ENCODE results near the gene OR2T5. TPM values are rescaled to one million over a fixed set of nuclear protein-coding genes. Genes with fewer than 3 reads are reported as not detected.
"Not testable (repeated sequence)": the region's sequence is repeated elsewhere in the genome, so short reads cannot be mapped to it uniquely, and the experiment has no call there.

The OR2T5 gene
- total RNA-seq (2012; rRNA removed) (not detected in 2 replicates), polyA plus RNA-seq (2012; rRNA removed) (not detected in 2 replicates), Bru-seq, nascent RNA (not detected), BruChase-seq, experiment 1, labeled RNA remaining after a 6-hour chase (not detected), BruChase-seq, experiment 2, labeled RNA remaining after a 2-hour chase (not detected)
- not detected in 2 replicates for polyA plus RNA-seq (2012; cell fraction: cytosol; rRNA removed)
- not detected in 2 replicates for polyA plus RNA-seq (2012; cell fraction: nucleus; rRNA removed; ENCODE audit: low replicate concordance)
- long read RNA-seq: 0 reads

- H2AK5ac ChIP-seq (ENCODE audit: low read depth, low read length); H3K4me1 ChIP-seq (ENCODE audit: control insufficient read depth, insufficient read depth, low read length); H4K91ac ChIP-seq (ENCODE audit: insufficient read depth, low read depth, low read length); H3K56ac ChIP-seq (ENCODE audit: extremely low read depth, insufficient read depth, low read length); ATAC-seq (ENCODE audit: low read depth); H2BK120ac ChIP-seq (ENCODE audit: low read depth, low read length); H4K5ac ChIP-seq (ENCODE audit: low read depth, low read length); H2BK15ac ChIP-seq (ENCODE audit: low read depth, low read length); H2AFZ ChIP-seq (replicated peaks; ENCODE audit: low read length, poor library complexity); DNase-seq; H3K18ac ChIP-seq (ENCODE audit: low read depth, low read length); H3K23ac ChIP-seq (ENCODE audit: low read depth, low read length); intact Hi-C loops (cut with micrococcal nuclease); H3K9ac ChIP-seq (ENCODE audit: low read depth, low read length); H3K4me2 ChIP-seq (ENCODE audit: low read depth, low read length); H3K4ac ChIP-seq (ENCODE audit: low read depth, low read length); H3K14ac ChIP-seq (replicated peaks; ENCODE audit: low read depth, low read length); H3K36me3 ChIP-seq (ENCODE audit: control insufficient read depth, insufficient read depth, low read length); H4K8ac ChIP-seq (ENCODE audit: low read depth in 2 of 2, low read length in 2 of 2); H2BK20ac ChIP-seq (ENCODE audit: low read depth, low read length); H3K9me3 ChIP-seq (ENCODE audit: control insufficient read depth, insufficient read depth, low read length); H3K79me1 ChIP-seq (ENCODE audit: low read depth in 1 of 2, low read length in 2 of 2); H2BK5ac ChIP-seq (ENCODE audit: low read depth, low read length, poor library complexity, severe bottlenecking); H3K9me1 ChIP-seq (ENCODE audit: insufficient read depth, low read length); POLR2A ChIA-PET (ENCODE audit: unreplicated experiment); H3K4me3 ChIP-seq (ENCODE audit: insufficient read depth, low read depth, low read length); H4K20me1 ChIP-seq (ENCODE audit: insufficient read depth, low read length); H2AK9ac ChIP-seq (replicated peaks; ENCODE audit: low read depth, low read length, poor library complexity); BruUV-seq (replicated peaks); H3K27ac ChIP-seq (ENCODE audit: insufficient read depth, low read length); H3K27me3 ChIP-seq (ENCODE audit: control insufficient read depth, insufficient read depth, low read length); in situ Hi-C loops (cut with MboI; ENCODE audit: low sequenced_read_pairs); CTCF ChIA-PET; dilution Hi-C loops (cut with HindIII; ENCODE audit: low sequenced_read_pairs, unreplicated experiment): not testable (repeated sequence)
- WGBS, 2 experiments (ENCODE audit: extremely low coverage in 2 of 2, insufficient read length in 1 of 2): no CpG with 5 or more reads among the region's 6 CpGs
Observed at GRCh38 chr1:248488289-248488688, at the start of gene OR2T5. TSS of gene OR2T5 (plus strand) at chr1:248488589. CDS start at chr1:248488589, 0 bp downstream.

DNA sequence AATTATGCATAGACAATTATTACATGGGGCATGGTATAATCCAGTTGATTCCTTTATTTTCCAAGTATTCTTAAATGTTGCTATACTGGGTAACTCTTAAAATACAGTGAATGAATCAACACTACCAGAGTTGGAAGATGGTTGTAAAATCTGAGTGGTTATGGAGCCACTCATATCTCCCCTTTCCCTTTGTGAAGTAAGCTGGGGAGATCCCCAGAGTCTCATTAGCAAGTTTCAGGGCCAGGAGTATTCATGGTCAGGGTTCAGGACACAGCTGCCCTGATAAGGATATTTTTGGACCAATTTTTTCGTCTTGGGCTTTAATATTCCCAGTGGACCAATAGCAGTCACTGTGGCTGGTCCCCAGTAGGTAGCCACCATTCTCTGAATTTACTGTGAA, 49.7 kb upstream of the OR2T5 start:
- H2BK120ac ChIP-seq (ENCODE audit: low read depth, low read length); H3K4me3 ChIP-seq (ENCODE audit: insufficient read depth, low read depth, low read length); H3K4ac ChIP-seq (ENCODE audit: low read depth, low read length); POLR2A ChIA-PET (ENCODE audit: unreplicated experiment); H4K8ac ChIP-seq (ENCODE audit: low read depth in 2 of 2, low read length in 2 of 2); dilution Hi-C loops (cut with HindIII; ENCODE audit: low sequenced_read_pairs, unreplicated experiment); H4K91ac ChIP-seq (ENCODE audit: insufficient read depth, low read depth, low read length); H3K14ac ChIP-seq (replicated peaks; ENCODE audit: low read depth, low read length); BruUV-seq (replicated peaks); H3K9me3 ChIP-seq (ENCODE audit: control insufficient read depth, insufficient read depth, low read length); H3K79me1 ChIP-seq (ENCODE audit: low read depth in 1 of 2, low read length in 2 of 2); H3K56ac ChIP-seq (ENCODE audit: extremely low read depth, insufficient read depth, low read length); H3K4me1 ChIP-seq (ENCODE audit: control insufficient read depth, insufficient read depth, low read length); in situ Hi-C loops (cut with MboI; ENCODE audit: low sequenced_read_pairs); intact Hi-C loops (cut with micrococcal nuclease); H2BK5ac ChIP-seq (ENCODE audit: low read depth, low read length, poor library complexity, severe bottlenecking); CTCF ChIA-PET; DNase-seq; H2AFZ ChIP-seq (replicated peaks; ENCODE audit: low read length, poor library complexity); H3K4me2 ChIP-seq (ENCODE audit: low read depth, low read length); H3K27me3 ChIP-seq (ENCODE audit: control insufficient read depth, insufficient read depth, low read length); H3K9ac ChIP-seq (ENCODE audit: low read depth, low read length); H3K23ac ChIP-seq (ENCODE audit: low read depth, low read length); ATAC-seq (ENCODE audit: low read depth); H2AK5ac ChIP-seq (ENCODE audit: low read depth, low read length); H3K18ac ChIP-seq (ENCODE audit: low read depth, low read length); H2BK20ac ChIP-seq (ENCODE audit: low read depth, low read length); H3K36me3 ChIP-seq (ENCODE audit: control insufficient read depth, insufficient read depth, low read length); H3K9me1 ChIP-seq (ENCODE audit: insufficient read depth, low read length); H2BK15ac ChIP-seq (ENCODE audit: low read depth, low read length); H4K5ac ChIP-seq (ENCODE audit: low read depth, low read length); H2AK9ac ChIP-seq (replicated peaks; ENCODE audit: low read depth, low read length, poor library complexity); H3K27ac ChIP-seq (ENCODE audit: insufficient read depth, low read length); H4K20me1 ChIP-seq (ENCODE audit: insufficient read depth, low read length): not testable (repeated sequence)
- WGBS, 2 experiments (ENCODE audit: extremely low coverage in 2 of 2, insufficient read length in 1 of 2): no CpG with 5 or more reads among the region's 1 CpG
